SK-MEL-5 (cell line): ENCODE measurements around the gene MTFMT. TPM values are rescaled to one million over a fixed set of nuclear protein-coding genes. Genes with fewer than 3 reads are reported as not detected.

Experiments
- DNase-seq: peaks from one replicate; pipeline ENCODE4 v3.0.0-alpha.2; 2016; ENCODE audit warnings: low read depth, low spot score
- in situ Hi-C: cut with HindIII; loops from 2 replicates; pipeline ENCODE4 v1.10.0; 2016; ENCODE audit warnings: low sequenced_read_pairs, high pct_unique_total_duplicates, low pct_unique_long_range_greater_than_20kb
- total RNA-seq: library from RNA; depleted of rRNA; stranded (reverse); fragments of >200 nt; shearing (Covaris generic); gene quantifications from 2 replicates; pipeline ENCODE4 v1.2.3, GENCODE V29; 2014; rRNA removed

The MTFMT gene
- total RNA-seq, 1 experiment from 2014 or later = 43.9 TPM

GRCh38 chr15:64961013-64961412, 68.4 kb downstream of the MTFMT start:
- in situ Hi-C loops = no loop called here
- DNase-seq = no peak

GRCh38 chr15:64960153-64960552, 69.3 kb downstream of the MTFMT start:
- in situ Hi-C loops = no loop called here
- DNase-seq = no peak

GRCh38 chr15:64959128-64959527, 70.3 kb downstream of the MTFMT start:
- no peak for DNase-seq
- in situ Hi-C loops = no loop called here

- in situ Hi-C loops = no loop called here
- DNase-seq = no peak
Measured at GRCh38 chr15:64954395-64954794, 75.0 kb downstream of the MTFMT start.

GRCh38 chr15:64951777-64952418, 77.5 kb downstream of the MTFMT start:
- in situ Hi-C loops = no loop called here
- DNase-seq = no peak

Other genes starting within 250 kb of the MTFMT start
- gene PIF1, start 204.0 kb downstream of the MTFMT start, total RNA-seq = 7.0 and 9.3 TPM in 2 replicates
- 35.4 and 37.1 TPM in 2 replicates for gene PLEKHO2, start 187.7 kb downstream of the MTFMT start, total RNA-seq
- 1.5 and 1.7 TPM in 2 replicates for gene ANKDD1A, start 117.7 kb downstream of the MTFMT start, total RNA-seq
- 61.6 and 64.9 TPM in 2 replicates for gene SPG21, start 39.7 kb downstream of the MTFMT start, total RNA-seq
- 0.24 TPM in 1 of 2 replicates, not detected in the other for gene SLC51B, start 15.7 kb upstream of the MTFMT start, total RNA-seq
- not detected in 2 replicates for gene RASL12, start 38.4 kb upstream of the MTFMT start, total RNA-seq
- gene KBTBD13, start 47.1 kb upstream of the MTFMT start, total RNA-seq = not detected in 2 replicates
- 31.1 and 31.5 TPM in 2 replicates for gene UBAP1L, start 85.6 kb upstream of the MTFMT start, total RNA-seq
- 25.5 and 27.5 TPM in 2 replicates for gene PDCD7, start 104.2 kb upstream of the MTFMT start, total RNA-seq
- gene CLPX, start 155.7 kb upstream of the MTFMT start, total RNA-seq = 44.6 and 46.2 TPM in 2 replicates
- 0.13 TPM in 1 of 2 replicates, not detected in the other for gene CILP, start 181.8 kb upstream of the MTFMT start, total RNA-seq